NOMO-1 (cell line): ENCODE results near the gene EVL.
"Not testable (repeated sequence)": the region's sequence is repeated elsewhere in the genome, so short reads cannot be mapped to it uniquely, and the experiment has no call there.

ENCODE experiments used
- DNase-seq, 2 experiments: peaks; one replicate each; lab custom pipeline; 2025; ENCODE audit not compliant: unreplicated experiment in 2 of 2; lab: John Stamatoyannopoulos, UW

Gene EVL

GRCh38 chr14:100157548-100158232, 92.5 kb downstream of the EVL start:
- DNase-seq: not testable (repeated sequence)

GRCh38 chr14:100158566-100159093, 93.4 kb downstream of the EVL start:
- DNase-seq: no peak

GRCh38 chr14:100159094-100159864, 94.1 kb downstream of the EVL start, which contains the start of gene DEGS2:
Gene DEGS2 (minus strand): TSS chr14:100159645. CDS start chr14:100159587, 58 bp downstream.
- DNase-seq: no peak

- no peak for DNase-seq
Measured at GRCh38 chr14:100159865-100160533, 94.8 kb downstream of the EVL start.

- no peak for DNase-seq
Measured at GRCh38 chr14:100160534-100160916, 95.3 kb downstream of the EVL start.

GRCh38 chr14:100165376-100165775, 100.2 kb downstream of the EVL start:
- DNase-seq: no peak

- DNase-seq: no peak
Measured at GRCh38 chr14:100165831-100166440, 100.7 kb downstream of the EVL start.

GRCh38 chr14:100168506-100168905, 103.3 kb downstream of the EVL start:
- DNase-seq: peak; percentile 26 to 50

GRCh38 chr14:100170880-100171279, 105.7 kb downstream of the EVL start:
- DNase-seq: no peak

DNA sequence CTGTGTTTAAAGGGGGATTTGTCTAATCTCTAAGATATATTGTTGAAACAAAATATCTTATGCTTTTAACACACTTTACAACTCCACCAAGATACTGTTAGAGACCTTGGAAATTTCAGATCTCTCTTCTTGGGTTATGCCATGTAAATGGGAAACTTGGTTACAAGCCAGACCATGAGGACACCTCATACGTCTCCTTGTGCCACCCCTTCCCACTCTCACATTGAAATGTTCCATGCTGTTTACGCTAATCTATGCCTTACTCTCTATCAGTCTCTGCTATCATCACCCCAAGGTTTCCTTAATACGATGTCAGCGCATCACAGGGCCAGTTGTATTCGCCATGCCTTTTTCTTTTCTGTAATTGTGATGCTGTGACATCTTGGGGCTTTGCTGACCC, 107.6 kb downstream of the EVL start:
- DNase-seq: no peak

DNA sequence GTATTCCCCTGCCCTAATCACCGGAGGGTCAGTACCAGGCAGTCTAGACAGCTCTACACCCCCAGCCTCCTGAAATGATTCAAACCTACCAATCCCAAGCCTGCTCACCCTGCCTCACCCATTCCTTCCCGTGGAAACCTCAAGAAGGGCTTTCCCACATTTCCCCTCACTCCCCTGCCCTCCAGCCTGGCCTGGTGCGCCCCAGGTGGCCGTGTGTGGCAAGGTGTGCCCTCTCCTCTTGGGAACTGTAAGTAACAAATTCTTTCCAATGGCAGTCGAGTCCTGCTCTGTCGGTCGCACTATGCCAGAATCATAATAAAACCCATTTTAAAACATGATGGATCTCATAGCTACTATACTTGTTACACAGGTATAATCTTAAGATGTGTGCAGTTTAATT, 108.1 kb downstream of the EVL start:
- no peak for DNase-seq

DNA sequence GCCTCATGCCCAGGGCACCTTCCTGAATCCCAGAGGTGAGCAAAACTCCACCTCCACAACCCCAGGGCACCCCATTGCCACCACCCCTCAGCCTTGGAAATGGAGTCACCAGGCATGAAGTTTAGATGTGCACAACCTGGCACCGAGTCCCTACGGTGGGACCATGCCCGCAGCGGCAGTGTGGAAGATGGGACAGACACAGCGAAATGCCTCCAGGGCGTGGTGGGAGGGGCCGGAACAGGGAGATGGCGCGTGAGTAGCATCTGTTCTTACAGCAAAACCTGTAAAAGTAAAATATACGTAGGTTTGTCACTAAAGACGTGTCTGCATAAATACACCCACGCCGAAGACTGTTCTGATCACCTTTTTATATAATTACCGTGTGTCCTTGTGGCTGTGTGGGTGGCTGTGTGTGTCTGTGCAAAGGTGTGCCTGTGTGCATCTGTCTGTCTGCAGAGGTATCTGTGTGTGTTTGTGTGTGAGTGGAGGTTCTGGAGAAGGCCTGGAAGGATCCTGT, 111.6 kb downstream of the EVL start:
- no peak for DNase-seq

- DNase-seq: no peak
Measured at GRCh38 chr14:100178691-100179090, 113.5 kb downstream of the EVL start.

DNA sequence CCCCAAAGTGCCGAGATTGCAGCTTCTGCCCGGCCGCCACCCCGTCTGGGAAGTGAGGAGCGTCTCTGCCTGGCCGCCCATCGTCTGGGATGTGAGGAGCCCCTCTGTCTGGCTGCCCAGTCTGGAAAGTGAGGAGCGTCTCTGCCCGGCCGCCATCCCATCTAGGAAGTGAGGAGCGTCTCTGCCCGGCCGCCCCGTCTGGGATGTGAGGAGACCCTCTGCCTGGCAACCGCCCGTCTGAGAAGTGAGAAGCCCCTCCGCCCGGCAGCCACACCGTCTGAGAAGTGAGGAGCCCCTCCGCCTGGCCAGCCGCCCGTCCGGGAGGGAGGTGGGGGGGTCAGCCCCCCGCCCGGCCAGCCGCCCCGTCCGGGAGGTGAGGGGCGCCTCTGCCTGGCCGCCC, 115.4 kb downstream of the EVL start:
- not testable (repeated sequence) for DNase-seq

DNA sequence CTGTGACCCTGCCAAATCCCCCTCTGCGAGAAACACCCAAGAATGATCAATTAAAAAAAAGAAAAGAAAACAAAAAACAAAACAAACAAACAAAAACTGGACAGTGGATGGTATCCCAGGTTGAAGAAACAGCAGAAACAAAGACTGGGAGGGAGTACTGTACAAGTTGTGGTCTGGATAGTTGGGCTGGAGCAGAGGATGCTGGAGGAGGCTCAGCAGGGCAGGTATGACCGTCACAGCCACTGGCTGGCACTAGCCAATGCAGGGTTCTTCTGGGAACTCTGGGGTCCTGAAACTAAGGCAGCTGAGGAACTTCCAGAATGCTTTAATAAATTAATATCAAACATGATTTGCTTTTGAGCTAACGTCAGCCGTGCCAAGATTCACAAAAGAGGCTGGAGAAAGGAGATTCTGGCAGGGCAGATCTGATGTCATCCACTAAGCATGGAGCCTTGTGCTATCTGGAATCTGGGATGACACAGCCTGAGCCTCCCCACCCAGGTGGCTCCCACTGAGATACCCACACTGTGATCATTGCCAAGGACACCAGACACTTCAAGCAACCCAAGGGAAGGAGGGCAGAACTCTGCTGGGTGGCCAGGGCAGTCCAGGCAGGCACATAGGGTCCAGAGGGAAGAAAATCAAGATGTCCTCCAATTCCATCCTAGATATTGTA, 116.8 kb downstream of the EVL start:
- not testable (repeated sequence) for DNase-seq

DNA sequence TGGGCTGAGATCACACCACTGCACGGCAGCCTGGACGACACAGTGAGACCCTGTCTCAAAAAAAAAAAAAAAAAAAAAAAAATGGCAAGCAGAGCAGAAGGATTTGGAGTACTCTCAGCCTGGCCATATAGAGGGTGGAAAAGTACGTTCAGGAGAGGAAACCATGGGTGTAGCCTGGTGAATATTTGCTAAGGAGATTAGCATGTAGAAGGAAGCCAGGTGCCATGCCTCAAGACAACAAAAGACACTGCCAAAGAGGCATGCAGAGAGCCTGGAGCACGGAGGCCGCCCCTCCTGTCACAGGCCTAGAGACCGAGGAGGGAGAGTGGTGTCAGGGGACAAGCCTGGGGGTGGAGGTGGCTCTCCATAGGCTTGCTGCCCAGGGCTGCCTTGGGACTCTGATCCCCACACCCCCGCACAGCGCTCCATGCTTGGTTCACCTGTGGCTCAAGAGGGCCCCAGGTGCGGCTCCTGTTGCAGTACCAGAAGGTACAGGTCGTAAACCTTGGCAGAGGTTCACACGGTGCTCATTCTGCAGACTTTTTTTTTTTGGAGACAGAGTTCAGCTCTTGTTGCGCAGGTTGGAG, 122.1 kb downstream of the EVL start:
- no peak for DNase-seq

GRCh38 chr14:100188392-100189030, 123.3 kb downstream of the EVL start:
- no peak for DNase-seq

- no peak for DNase-seq
Measured at GRCh38 chr14:100190126-100190525, 124.9 kb downstream of the EVL start.

- no peak for DNase-seq
Measured at GRCh38 chr14:100191584-100192249, 126.5 kb downstream of the EVL start.
